HCT116 (cell line): ENCODE results near the gene NEK1. TPM values are rescaled to one million over a fixed set of nuclear protein-coding genes. Genes with fewer than 3 reads are reported as not detected.

Experiments used
- ATAC-seq: fragments of 200-7000 bp; cut with Tn5 transposase; 2 replicates; pipeline ENCODE4 v1.9.1; 2020; ENCODE audit warnings: mild to moderate bottlenecking, moderate library complexity
- BruUV-seq: library from RNA; stranded (reverse); fragments of 400-500 nt; replicated peaks from 2 replicates; lab custom pipeline; 2021; lab: Mats Ljungman, UMichigan
- CTCF ChIA-PET: fragments of 300-600 bp; sonication (Branson Sonifier 250); formaldehyde crosslinking; loops from one replicate; lab custom pipeline; 2021; ENCODE audit warnings: antibody characterized with exemption; lab: Charles Lee
- POLR2A ChIA-PET: fragments of 300-600, 350-600 bp; sonication (Branson Sonifier 250); formaldehyde crosslinking; loops from one replicate; lab custom pipeline; 2021; ENCODE audit warnings: antibody characterized with exemption; lab: Charles Lee
- RAD21 ChIA-PET, 2 experiments: fragments of 300-600 bp; sonication (Branson Sonifier 250); formaldehyde crosslinking; loops; one replicate each; lab custom pipeline; 2023; ENCODE audit warnings: low total read pairs in 2 of 2; ENCODE audit not compliant: uncharacterized antibody in 2 of 2, unreplicated experiment in 2 of 2, low non-redundant PET in 1 of 2; lab: Charles Lee
- DNase-seq: peaks from one replicate; pipeline ENCODE4 v3.0.0-alpha.2; 2010; ENCODE audit warnings: low read depth, low spot score
- H2AFZ ChIP-seq: fragments of 200-600 bp; shearing (Covaris generic), sonication (generic); 2 replicates; pipeline ENCODE4 v1.6.1; 2017; ENCODE audit warnings: low read depth, mixed run types, mixed read lengths, antibody characterized with exemption, low read length; ENCODE audit not compliant: poor library complexity, severe bottlenecking
- H3K27ac ChIP-seq: 2 replicates; pipeline ENCODE4 v1.5.1; 2012; ENCODE audit warnings: low read depth, low read length
- H3K27me3 ChIP-seq: fragments of 200-600 bp; sonication (generic); 2 replicates; pipeline ENCODE4 v1.6.1; 2016; ENCODE audit warnings: mixed run types, low read length, mixed read lengths; ENCODE audit not compliant: insufficient read depth
- H3K36me3 ChIP-seq, 2 experiments: fragments of 200-500 bp in 1 of 2; fragments of 200-600 bp in 1 of 2; sonication (Bioruptor generic) in 1 of 2; sonication (generic) in 1 of 2; 2 replicates each; pipeline versions ENCODE4 v1.5.1 to v1.6.1; 2014 to 2016; ENCODE audit warnings: low read length in 2 of 2, inconsistent platforms in 1 of 2, mixed read lengths in 1 of 2, mixed run types in 1 of 2; ENCODE audit not compliant: insufficient read depth in 2 of 2, control insufficient read depth in 1 of 2
- H3K4me1 ChIP-seq, 2 experiments: fragments of 200-600 bp in 1 of 2; sonication (generic) in 1 of 2; 2 replicates each; pipeline versions ENCODE4 v1.5.1 to v1.6.1; 2012 to 2017; ENCODE audit warnings: low read length in 2 of 2, inconsistent platforms in 1 of 2, mild to moderate bottlenecking in 1 of 2, mixed read lengths in 1 of 2, mixed run types in 1 of 2, moderate library complexity in 1 of 2; ENCODE audit not compliant: insufficient read depth in 2 of 2, control insufficient read depth in 1 of 2
- H3K4me2 ChIP-seq: fragments of 200-600 bp; sonication (generic); 2 replicates; pipeline ENCODE4 v1.6.1; 2017; ENCODE audit warnings: mixed run types, low read length, mixed read lengths
- H3K4me3 ChIP-seq, 2 experiments: fragments of 200-600 bp in 1 of 2; sonication (generic) in 1 of 2; replicated peaks in 1 of 2; 2 replicates each; pipeline ENCODE4 v1.5.1; 2011 to 2016; ENCODE audit warnings: low read length in 2 of 2, control low read depth in 1 of 2, low read depth in 1 of 2, mild to moderate bottlenecking in 1 of 2, mixed read lengths in 1 of 2, mixed run types in 1 of 2
- H3K79me2 ChIP-seq: fragments of 200-600 bp; sonication (generic); 2 replicates; pipeline ENCODE4 v1.6.1; 2017; ENCODE audit warnings: mild to moderate bottlenecking, mixed run types, low read length, moderate library complexity, mixed read lengths; ENCODE audit not compliant: insufficient read depth
- H3K9ac ChIP-seq: fragments of 200-600 bp; sonication (generic); 2 replicates; pipeline ENCODE4 v1.6.1; 2016; ENCODE audit warnings: low read length, mixed read lengths
- H3K9me2 ChIP-seq: fragments of 200-600 bp; sonication (generic), shearing (Covaris generic); 2 replicates; pipeline ENCODE4 v1.6.1; 2017; ENCODE audit warnings: mixed run types, mild to moderate bottlenecking, moderate library complexity; ENCODE audit not compliant: insufficient read depth
- H3K9me3 ChIP-seq, 2 experiments: fragments of 200-500 bp in 1 of 2; fragments of 200-600 bp in 1 of 2; sonication (Bioruptor generic) in 1 of 2; sonication (generic) in 1 of 2; 2 replicates each; pipeline ENCODE4 v1.6.1; 2014 to 2017; ENCODE audit warnings: low read length in 2 of 2, mixed read lengths in 2 of 2, inconsistent platforms in 1 of 2, low read depth in 1 of 2, mild to moderate bottlenecking in 1 of 2, mixed run types in 1 of 2, moderate library complexity in 1 of 2; ENCODE audit not compliant: control insufficient read depth in 1 of 2, insufficient read depth in 1 of 2
- H4K20me1 ChIP-seq: fragments of 200-600 bp; sonication (generic), shearing (Covaris generic); 2 replicates; pipeline ENCODE4 v1.6.1; 2017; ENCODE audit warnings: mixed run types, mild to moderate bottlenecking, moderate library complexity; ENCODE audit not compliant: insufficient read depth
- CEBPB ChIP-seq: IDR thresholded peaks from 2 replicates; pipeline ENCODE4 v1.6.1; 2012; ENCODE audit warnings: low read depth
- JUND ChIP-seq: IDR thresholded peaks from 2 replicates; pipeline ENCODE4 v1.6.1; 2012
- RAD21 ChIP-seq: IDR thresholded peaks from 2 replicates; pipeline ENCODE4 v1.6.1; 2012; ENCODE audit warnings: low read depth, mild to moderate bottlenecking
- SP1 ChIP-seq: IDR thresholded peaks from 2 replicates; pipeline ENCODE4 v1.6.1; 2012; ENCODE audit warnings: low read depth
- YY1 ChIP-seq: IDR thresholded peaks from 2 replicates; pipeline ENCODE4 v1.6.1; 2011; ENCODE audit warnings: low read length, low read depth, moderate library complexity, mild to moderate bottlenecking; ENCODE audit not compliant: insufficient replicate concordance; ENCODE audit errors: extremely low read depth
- ZNF274 ChIP-seq: fragments of 200-500 bp; sonication (Bioruptor generic); IDR thresholded peaks from 2 replicates; pipeline ENCODE4 v1.6.1; 2014; ENCODE audit warnings: mild to moderate bottlenecking, low read depth, low read length, inconsistent platforms
- intact Hi-C: fragments of 100-400 bp; cut with micrococcal nuclease; formaldehyde crosslinking; loops from 2 replicates; pipeline ENCODE4 v1.10.0; 2022
- total RNA-seq: library from RNA; stranded (reverse); gene quantifications from one replicate; pipeline ENCODE4 v1.2.1, GENCODE V29; 2021; ENCODE audit not compliant: unreplicated experiment
- TF ChIP-seq, protein P1 (sequence below), 3 experiments: fragments of 200-600 bp in 1 of 3; sonication (generic) in 1 of 3; IDR thresholded peaks in 2 of 3; conservative IDR thresholded peaks in 1 of 3; 2 replicates each; pipeline ENCODE4 v1.5.1; 2012 to 2017; ENCODE audit warnings: low read depth in 2 of 3, low read length in 2 of 3, antibody characterized with exemption in 1 of 3, borderline replicate concordance in 1 of 3, control low read depth in 1 of 3, mild to moderate bottlenecking in 1 of 3, mixed read lengths in 1 of 3, mixed run types in 1 of 3, moderate library complexity in 1 of 3; ENCODE audit not compliant: insufficient read depth in 1 of 3
- TF ChIP-seq, protein P2 (sequence below): IDR thresholded peaks from 2 replicates; pipeline ENCODE4 v1.6.1; 2012; ENCODE audit warnings: low read depth
- TF ChIP-seq, protein P3 (sequence below): IDR thresholded peaks from 2 replicates; pipeline ENCODE4 v1.6.1; 2012

NEK1 gene
- total RNA-seq, 1 experiment from 2014 or later, result 13.3 TPM

DNA sequence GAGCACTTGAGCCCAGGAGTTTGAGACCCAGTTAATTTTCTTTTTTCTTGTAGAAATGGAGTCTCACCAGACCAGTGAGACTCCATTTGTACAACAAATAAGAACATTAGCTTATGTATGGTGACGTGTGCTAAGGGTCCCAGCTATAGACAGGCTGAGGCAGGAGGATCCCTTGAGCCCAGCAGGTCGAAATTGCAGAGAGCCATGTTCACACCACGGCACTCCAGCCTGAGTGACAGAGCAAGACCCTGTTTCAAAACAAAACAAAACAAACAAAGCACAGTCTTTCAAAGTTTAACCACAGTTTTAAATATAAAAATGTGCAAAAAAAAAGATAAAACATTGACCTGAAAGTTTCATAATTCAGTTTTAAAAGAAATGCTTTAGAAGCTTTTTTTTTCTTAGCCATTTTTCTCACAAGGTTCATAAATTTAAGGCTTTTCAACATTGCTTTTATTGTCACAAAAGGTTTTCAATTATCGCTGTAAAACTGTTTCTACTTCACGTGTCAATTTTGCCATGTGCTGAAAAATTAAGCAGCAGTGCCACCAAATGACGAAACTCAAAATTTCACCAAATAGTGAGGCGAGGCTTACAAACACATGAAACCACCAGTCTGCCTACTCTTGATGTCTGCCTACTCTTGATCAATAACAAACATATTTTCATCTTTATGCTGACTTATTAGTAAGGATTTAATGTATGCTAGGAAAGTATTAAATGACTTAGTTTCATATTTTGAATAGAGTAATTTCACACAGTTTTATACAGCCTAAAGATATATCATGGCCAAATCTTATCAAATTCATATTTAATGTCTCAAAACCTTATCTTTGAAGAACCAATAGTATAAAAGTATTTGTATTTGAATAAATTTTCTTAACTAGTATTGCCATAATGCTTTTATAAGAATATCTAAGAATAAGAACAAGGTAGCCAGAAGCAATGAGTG, 126.3 kb downstream of the NEK1 start:
- BruUV-seq, result no TSS peak

More for the DNA sequence above, 126.3 kb downstream of the NEK1 start:
- Histone ChIP-seq H3K9me2 (no peaks in the 10 kb centered on the region), H3K4me1 (0 out of 4 replicates have a peak, but pooled peaks cover 0 to 3% of the 10 kb centered on the region in 2 experiments), H3K27me3 (no peaks in the 10 kb centered on the region), H3K27ac (no peak overlapping the region), H3K9ac (no peak overlapping the region), H2AFZ (no peak overlapping the region), H3K79me2 (no peaks in the 10 kb centered on the region), H3K36me3 (no peaks in the 10 kb centered on the region), H3K4me3 (no peak overlapping the region), H3K4me2 (peak overlapping the region; percentile 8; the same call in 1 of the 2 replicates), H4K20me1 (no peaks in the 10 kb centered on the region), H3K9me3 (no peaks in the 10 kb centered on the region)
- ATAC-seq (peak; percentile 74), DNase-seq (peak; percentile 49)
- TF ChIP-seq YY1 (no peak), RAD21 (peak; percentile 90), ZNF274 (no peak), JUND (no peak), CEBPB (no peak), SP1 (no peak)
- TF ChIP-seq, protein P1, sequence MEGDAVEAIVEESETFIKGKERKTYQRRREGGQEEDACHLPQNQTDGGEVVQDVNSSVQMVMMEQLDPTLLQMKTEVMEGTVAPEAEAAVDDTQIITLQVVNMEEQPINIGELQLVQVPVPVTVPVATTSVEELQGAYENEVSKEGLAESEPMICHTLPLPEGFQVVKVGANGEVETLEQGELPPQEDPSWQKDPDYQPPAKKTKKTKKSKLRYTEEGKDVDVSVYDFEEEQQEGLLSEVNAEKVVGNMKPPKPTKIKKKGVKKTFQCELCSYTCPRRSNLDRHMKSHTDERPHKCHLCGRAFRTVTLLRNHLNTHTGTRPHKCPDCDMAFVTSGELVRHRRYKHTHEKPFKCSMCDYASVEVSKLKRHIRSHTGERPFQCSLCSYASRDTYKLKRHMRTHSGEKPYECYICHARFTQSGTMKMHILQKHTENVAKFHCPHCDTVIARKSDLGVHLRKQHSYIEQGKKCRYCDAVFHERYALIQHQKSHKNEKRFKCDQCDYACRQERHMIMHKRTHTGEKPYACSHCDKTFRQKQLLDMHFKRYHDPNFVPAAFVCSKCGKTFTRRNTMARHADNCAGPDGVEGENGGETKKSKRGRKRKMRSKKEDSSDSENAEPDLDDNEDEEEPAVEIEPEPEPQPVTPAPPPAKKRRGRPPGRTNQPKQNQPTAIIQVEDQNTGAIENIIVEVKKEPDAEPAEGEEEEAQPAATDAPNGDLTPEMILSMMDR (IDR thresholded peaks at IDR 0.05 in 2 of 3, conservative IDR thresholded peaks at IDR 0.05 in 1 of 3; ENCODE audit: borderline replicate concordance in 1 of 3, insufficient read depth in 1 of 3, low read depth in 2 of 3, low read length in 2 of 3), result peak; percentile 26 to 71 (median 69); a peak in 4 of 6 replicates
- TF ChIP-seq, protein P2, sequence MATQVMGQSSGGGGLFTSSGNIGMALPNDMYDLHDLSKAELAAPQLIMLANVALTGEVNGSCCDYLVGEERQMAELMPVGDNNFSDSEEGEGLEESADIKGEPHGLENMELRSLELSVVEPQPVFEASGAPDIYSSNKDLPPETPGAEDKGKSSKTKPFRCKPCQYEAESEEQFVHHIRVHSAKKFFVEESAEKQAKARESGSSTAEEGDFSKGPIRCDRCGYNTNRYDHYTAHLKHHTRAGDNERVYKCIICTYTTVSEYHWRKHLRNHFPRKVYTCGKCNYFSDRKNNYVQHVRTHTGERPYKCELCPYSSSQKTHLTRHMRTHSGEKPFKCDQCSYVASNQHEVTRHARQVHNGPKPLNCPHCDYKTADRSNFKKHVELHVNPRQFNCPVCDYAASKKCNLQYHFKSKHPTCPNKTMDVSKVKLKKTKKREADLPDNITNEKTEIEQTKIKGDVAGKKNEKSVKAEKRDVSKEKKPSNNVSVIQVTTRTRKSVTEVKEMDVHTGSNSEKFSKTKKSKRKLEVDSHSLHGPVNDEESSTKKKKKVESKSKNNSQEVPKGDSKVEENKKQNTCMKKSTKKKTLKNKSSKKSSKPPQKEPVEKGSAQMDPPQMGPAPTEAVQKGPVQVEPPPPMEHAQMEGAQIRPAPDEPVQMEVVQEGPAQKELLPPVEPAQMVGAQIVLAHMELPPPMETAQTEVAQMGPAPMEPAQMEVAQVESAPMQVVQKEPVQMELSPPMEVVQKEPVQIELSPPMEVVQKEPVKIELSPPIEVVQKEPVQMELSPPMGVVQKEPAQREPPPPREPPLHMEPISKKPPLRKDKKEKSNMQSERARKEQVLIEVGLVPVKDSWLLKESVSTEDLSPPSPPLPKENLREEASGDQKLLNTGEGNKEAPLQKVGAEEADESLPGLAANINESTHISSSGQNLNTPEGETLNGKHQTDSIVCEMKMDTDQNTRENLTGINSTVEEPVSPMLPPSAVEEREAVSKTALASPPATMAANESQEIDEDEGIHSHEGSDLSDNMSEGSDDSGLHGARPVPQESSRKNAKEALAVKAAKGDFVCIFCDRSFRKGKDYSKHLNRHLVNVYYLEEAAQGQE, result no peak
- TF ChIP-seq, protein P3, sequence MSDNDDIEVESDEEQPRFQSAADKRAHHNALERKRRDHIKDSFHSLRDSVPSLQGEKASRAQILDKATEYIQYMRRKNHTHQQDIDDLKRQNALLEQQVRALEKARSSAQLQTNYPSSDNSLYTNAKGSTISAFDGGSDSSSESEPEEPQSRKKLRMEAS, result 0 out of 2 replicates have a peak, but pooled peaks have one; percentile 28
- CTCF ChIA-PET, result interaction anchor here (0.6 to 1.8 kb wide), 7 partner anchors 303 to 564 kb away, joined by 3 to 10 read pairs (median 4); partner anchors contain the start of gene CBR4
- RAD21 ChIA-PET, result interaction anchor here in 1 of 2 experiments (0.5 kb wide), 1 partner anchor 464 kb away, joined by 4 read pairs; no protein-coding TSS in a partner anchor
- intact Hi-C loops, result loop anchor here (1.0 to 10.0 kb wide), 5 partner anchors 219 to 771 kb away; no protein-coding TSS in a partner anchor
- POLR2A ChIA-PET, result interaction anchor here (1.0 kb wide), 1 partner anchor 476 kb away, joined by 3 read pairs; the partner anchor contains the start of gene CBR4
